T-helper 2 cell treated with Interferon-gamma antibody and Interleukin-4, amounts not matched to agents 5 μg/mL and 100 μg/mL, for 36 hours (primary cell): ENCODE results near the gene THNSL1.
"Not testable (repeated sequence)": the region's sequence is repeated elsewhere in the genome, so short reads cannot be mapped to it uniquely, and the experiment has no call there.

Experiments
- DNase-seq: peaks from one replicate; pipeline ENCODE4 v3.0.0; 2021; ENCODE audit warnings: low spot score
- H3K27ac Mint-ChIP-seq: one replicate; pipeline ENCODE4 v1.8.0; 2021; ENCODE audit warnings: mild to moderate bottlenecking, mixed read lengths
- H3K27me3 Mint-ChIP-seq: one replicate; pipeline ENCODE4 v1.8.0; 2021; ENCODE audit warnings: low read depth, mixed read lengths
- H3K36me3 Mint-ChIP-seq: one replicate; pipeline ENCODE4 v1.8.0; 2021; ENCODE audit warnings: low read depth, mixed read lengths
- H3K4me1 Mint-ChIP-seq: one replicate; pipeline ENCODE4 v1.8.0; 2021; ENCODE audit warnings: low read depth, mixed read lengths
- H3K4me3 Mint-ChIP-seq: one replicate; pipeline ENCODE4 v1.8.0; 2022; ENCODE audit warnings: mild to moderate bottlenecking, moderate library complexity, mixed read lengths
- H3K9me3 Mint-ChIP-seq: one replicate; pipeline ENCODE4 v1.8.0; 2021; ENCODE audit warnings: mixed read lengths

THNSL1 gene, protein sequence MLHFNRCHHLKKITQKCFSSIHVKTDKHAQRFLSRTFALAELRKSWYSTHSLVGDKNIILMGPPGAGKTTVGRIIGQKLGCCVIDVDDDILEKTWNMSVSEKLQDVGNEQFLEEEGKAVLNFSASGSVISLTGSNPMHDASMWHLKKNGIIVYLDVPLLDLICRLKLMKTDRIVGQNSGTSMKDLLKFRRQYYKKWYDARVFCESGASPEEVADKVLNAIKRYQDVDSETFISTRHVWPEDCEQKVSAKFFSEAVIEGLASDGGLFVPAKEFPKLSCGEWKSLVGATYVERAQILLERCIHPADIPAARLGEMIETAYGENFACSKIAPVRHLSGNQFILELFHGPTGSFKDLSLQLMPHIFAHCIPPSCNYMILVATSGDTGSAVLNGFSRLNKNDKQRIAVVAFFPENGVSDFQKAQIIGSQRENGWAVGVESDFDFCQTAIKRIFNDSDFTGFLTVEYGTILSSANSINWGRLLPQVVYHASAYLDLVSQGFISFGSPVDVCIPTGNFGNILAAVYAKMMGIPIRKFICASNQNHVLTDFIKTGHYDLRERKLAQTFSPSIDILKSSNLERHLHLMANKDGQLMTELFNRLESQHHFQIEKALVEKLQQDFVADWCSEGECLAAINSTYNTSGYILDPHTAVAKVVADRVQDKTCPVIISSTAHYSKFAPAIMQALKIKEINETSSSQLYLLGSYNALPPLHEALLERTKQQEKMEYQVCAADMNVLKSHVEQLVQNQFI

GRCh38 chr10:25016376-25017153, at the start of gene THNSL1:
TSS of gene THNSL1 (plus strand) at chr10:25016612. CDS start at chr10:25023224, 6,612 bp downstream.
- peak within 1 kb of the TSS; percentile 89 for H3K4me3 Mint-ChIP-seq
- H3K27me3 Mint-ChIP-seq = peaks cover 9% of the 10 kb centered on the region
- H3K4me1 Mint-ChIP-seq = peaks cover 16% of the 10 kb centered on the region
- DNase-seq = peak; percentile 98
- no peaks in the 10 kb centered on the region for H3K36me3 Mint-ChIP-seq
- peak within 1 kb of the TSS; percentile 91 for H3K27ac Mint-ChIP-seq
- no peaks in the 10 kb centered on the region for H3K9me3 Mint-ChIP-seq

DNA sequence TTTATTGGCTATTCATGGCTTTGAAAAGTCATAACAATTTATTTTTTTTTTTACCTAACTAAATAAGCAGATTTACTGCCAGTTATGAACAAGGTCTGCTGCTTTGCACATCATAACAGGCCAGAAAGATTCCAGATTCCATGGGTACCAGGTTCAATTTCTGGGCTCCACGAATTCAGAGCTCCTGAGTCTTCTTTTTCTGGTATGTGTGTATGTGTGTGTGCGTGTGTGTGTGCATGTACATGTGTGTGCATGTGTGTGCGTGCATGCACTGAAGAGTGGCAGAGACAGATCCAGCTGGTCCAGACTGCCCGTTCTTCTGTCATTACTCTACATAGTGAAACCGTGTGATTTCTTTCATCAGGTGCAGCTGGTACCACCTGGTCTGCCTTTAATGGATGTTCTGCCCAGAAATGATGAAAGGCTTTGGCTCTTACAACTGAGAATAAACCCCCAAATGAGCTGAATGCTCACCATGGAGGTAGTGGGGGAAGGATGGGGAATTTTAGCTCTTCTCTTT, 49.4 kb upstream of the THNSL1 start:
- H3K27me3 Mint-ChIP-seq = no peaks in the 10 kb centered on the region
- H3K4me1 Mint-ChIP-seq = peaks cover 3% of the 10 kb centered on the region
- no peaks in the 10 kb centered on the region for H3K9me3 Mint-ChIP-seq
- DNase-seq = no peak
- no peaks in the 10 kb centered on the region for H3K36me3 Mint-ChIP-seq
- H3K27ac Mint-ChIP-seq = no peak overlapping the region
- H3K4me3 Mint-ChIP-seq = no peak overlapping the region

DNA sequence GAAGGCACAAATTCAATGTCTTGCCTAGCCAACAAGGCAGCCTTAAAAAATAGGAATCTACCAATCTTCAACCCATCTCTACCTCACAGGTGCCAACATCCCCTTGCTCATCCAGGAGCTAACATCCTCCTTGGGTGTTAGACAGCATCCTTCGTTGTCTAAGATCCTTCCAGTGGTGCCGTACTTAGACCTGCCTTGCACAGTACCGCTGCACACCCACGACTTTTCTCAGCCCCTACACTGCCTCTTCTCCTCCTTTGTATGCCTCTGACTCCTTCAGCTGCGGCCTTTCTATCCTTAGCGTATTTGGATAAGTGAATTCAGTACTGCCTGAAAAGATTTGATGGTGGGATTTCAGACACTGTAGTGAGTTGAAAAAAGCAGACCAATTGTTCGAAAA, 48.1 kb upstream of the THNSL1 start:
- Mint-ChIP-seq H3K4me3 (no peak overlapping the region), H3K27ac (no peak overlapping the region)
- no peak for DNase-seq

GRCh38 chr10:24968951-24969350, 47.5 kb upstream of the THNSL1 start:
- H3K27ac Mint-ChIP-seq, H3K4me3 Mint-ChIP-seq, H3K9me3 Mint-ChIP-seq, H3K4me1 Mint-ChIP-seq, H3K36me3 Mint-ChIP-seq, DNase-seq, H3K27me3 Mint-ChIP-seq: not testable (repeated sequence)

More for the DNA sequence above, 48.1 kb upstream of the THNSL1 start:
- H3K4me1 Mint-ChIP-seq = peaks cover 7% of the 10 kb centered on the region
- no peaks in the 10 kb centered on the region for H3K36me3 Mint-ChIP-seq
- no peaks in the 10 kb centered on the region for H3K9me3 Mint-ChIP-seq
- no peaks in the 10 kb centered on the region for H3K27me3 Mint-ChIP-seq

DNA sequence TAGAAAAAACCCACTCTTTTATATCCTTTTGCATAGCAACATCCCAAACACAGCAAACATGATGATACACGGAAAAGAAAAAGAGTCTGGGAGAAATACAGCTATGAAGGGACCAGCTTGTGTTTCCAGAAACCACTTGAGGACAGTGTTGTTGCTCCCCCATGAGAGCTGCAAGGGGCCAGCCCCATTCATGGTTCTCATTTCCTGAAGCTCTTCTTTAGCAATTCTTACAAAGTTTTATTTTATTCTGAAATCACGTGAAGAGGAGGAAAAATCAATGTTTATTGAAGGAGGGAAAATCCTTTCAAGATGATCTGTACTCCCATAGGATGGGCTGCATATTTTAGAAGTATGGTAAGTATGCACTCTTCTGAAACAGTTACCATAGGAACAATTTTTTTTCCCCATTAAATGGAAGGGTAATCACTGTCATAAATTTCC, 46.6 kb upstream of the THNSL1 start:
- no peaks in the 10 kb centered on the region for H3K9me3 Mint-ChIP-seq
- H3K27ac Mint-ChIP-seq = no peak overlapping the region
- no peak for DNase-seq
- H3K4me1 Mint-ChIP-seq = peaks cover 7% of the 10 kb centered on the region
- no peaks in the 10 kb centered on the region for H3K27me3 Mint-ChIP-seq
- no peaks in the 10 kb centered on the region for H3K36me3 Mint-ChIP-seq
- H3K4me3 Mint-ChIP-seq = no peak overlapping the region

GRCh38 chr10:24971374-24971773, 45.0 kb upstream of the THNSL1 start:
- no peak overlapping the region for H3K4me3 Mint-ChIP-seq
- no peak overlapping the region for H3K27ac Mint-ChIP-seq
- no peaks in the 10 kb centered on the region for H3K36me3 Mint-ChIP-seq
- peaks cover 4% of the 10 kb centered on the region for H3K4me1 Mint-ChIP-seq
- H3K9me3 Mint-ChIP-seq = no peaks in the 10 kb centered on the region
- H3K27me3 Mint-ChIP-seq = no peaks in the 10 kb centered on the region
- no peak for DNase-seq

DNA sequence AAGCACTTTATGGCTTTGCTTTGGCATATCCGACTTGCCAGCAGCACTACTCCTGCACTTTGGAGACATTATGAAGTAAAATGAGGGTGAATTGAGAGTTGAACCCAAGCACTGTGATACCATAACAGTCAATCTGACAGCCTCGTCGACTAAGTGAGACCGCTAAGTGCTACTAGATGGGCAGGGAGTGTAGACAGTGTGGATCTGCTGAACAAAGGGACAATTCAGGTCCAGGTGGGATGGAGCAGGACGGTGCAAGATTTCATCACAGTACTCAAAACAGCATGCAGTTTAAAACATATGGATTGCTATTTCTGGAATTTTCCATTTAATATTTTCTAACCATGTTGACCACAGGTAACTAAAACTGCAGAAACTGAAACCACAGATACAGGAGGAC, 43.2 kb upstream of the THNSL1 start:
- H3K27me3 Mint-ChIP-seq = peaks cover 2% of the 10 kb centered on the region
- DNase-seq = no peak
- H3K4me1 Mint-ChIP-seq = peaks cover 4% of the 10 kb centered on the region
- no peak overlapping the region for H3K27ac Mint-ChIP-seq
- H3K9me3 Mint-ChIP-seq = no peaks in the 10 kb centered on the region
- H3K4me3 Mint-ChIP-seq = no peak overlapping the region
- H3K36me3 Mint-ChIP-seq = no peaks in the 10 kb centered on the region

DNA sequence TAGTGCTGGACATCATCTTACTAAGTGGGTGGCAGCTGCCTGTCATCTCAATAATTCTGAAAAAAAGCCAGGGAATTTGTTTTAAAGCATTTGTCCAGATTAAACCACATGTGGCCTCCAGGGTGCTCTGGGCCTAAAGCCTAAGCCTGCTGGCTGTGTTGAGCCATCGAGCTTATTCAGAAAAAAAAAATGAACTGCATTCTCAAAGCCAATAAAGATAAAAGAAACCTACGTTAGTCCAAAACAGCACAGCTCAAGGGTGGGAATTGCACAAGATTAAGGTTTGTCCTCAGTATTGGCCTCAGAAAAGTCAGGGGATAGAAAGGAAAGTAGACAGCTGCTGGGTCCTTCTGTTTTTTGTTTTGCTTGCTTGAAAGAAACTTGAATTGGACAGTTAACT, 41.4 kb upstream of the THNSL1 start:
- H3K9me3 Mint-ChIP-seq = no peaks in the 10 kb centered on the region
- H3K27ac Mint-ChIP-seq = no peak overlapping the region
- H3K36me3 Mint-ChIP-seq = no peaks in the 10 kb centered on the region
- H3K4me3 Mint-ChIP-seq = no peak overlapping the region
- peaks cover 12% of the 10 kb centered on the region for H3K27me3 Mint-ChIP-seq
- DNase-seq = no peak
- H3K4me1 Mint-ChIP-seq = peaks cover 4% of the 10 kb centered on the region

GRCh38 chr10:24979685-24980084, 36.7 kb upstream of the THNSL1 start:
- Mint-ChIP-seq H3K4me3 (no peak overlapping the region), H3K9me3 (no peaks in the 10 kb centered on the region), H3K27me3 (peaks cover 14% of the 10 kb centered on the region), H3K27ac (no peak overlapping the region), H3K36me3 (no peaks in the 10 kb centered on the region), H3K4me1 (peaks cover 10% of the 10 kb centered on the region)
- no peak for DNase-seq

- H3K4me3 Mint-ChIP-seq = no peak overlapping the region
- no peaks in the 10 kb centered on the region for H3K36me3 Mint-ChIP-seq
- peaks cover 14% of the 10 kb centered on the region for H3K27me3 Mint-ChIP-seq
- DNase-seq = no peak
- H3K9me3 Mint-ChIP-seq = no peaks in the 10 kb centered on the region
- no peak overlapping the region for H3K27ac Mint-ChIP-seq
- H3K4me1 Mint-ChIP-seq = peaks cover 10% of the 10 kb centered on the region
Measured at GRCh38 chr10:24981161-24981710, 35.2 kb upstream of the THNSL1 start.

GRCh38 chr10:24982319-24983112, 33.9 kb upstream of the THNSL1 start:
- Mint-ChIP-seq H3K9me3 (no peaks in the 10 kb centered on the region), H3K4me3 (no peak overlapping the region), H3K27ac (no peak overlapping the region), H3K4me1 (peaks cover 10% of the 10 kb centered on the region), H3K36me3 (no peaks in the 10 kb centered on the region), H3K27me3 (peaks cover 12% of the 10 kb centered on the region)
- no peak for DNase-seq

- H3K4me1 Mint-ChIP-seq = peaks cover 10% of the 10 kb centered on the region
- H3K27me3 Mint-ChIP-seq = peaks cover 12% of the 10 kb centered on the region
- no peaks in the 10 kb centered on the region for H3K36me3 Mint-ChIP-seq
- no peaks in the 10 kb centered on the region for H3K9me3 Mint-ChIP-seq
- H3K27ac Mint-ChIP-seq = no peak overlapping the region
- H3K4me3 Mint-ChIP-seq = no peak overlapping the region
- no peak for DNase-seq
Measured at GRCh38 chr10:24983130-24983529, 33.3 kb upstream of the THNSL1 start.

DNA sequence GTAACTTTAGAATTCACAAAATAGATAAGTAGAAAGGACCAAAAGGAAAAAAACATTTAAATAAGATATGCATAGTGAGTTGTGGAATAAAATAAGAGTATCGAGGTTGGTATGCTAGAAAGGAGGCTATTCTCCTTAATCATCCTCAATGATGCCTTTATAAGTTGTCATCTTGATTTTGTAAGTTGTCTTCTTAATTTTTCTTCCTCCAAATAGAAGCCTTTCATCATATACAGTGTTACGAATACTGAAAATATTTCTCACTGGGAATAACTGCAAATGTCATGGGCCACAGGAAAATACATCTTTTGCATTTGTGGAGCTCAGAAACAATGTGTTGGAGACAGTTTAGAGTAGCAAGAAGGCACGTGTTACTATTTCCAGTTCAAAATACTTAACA, 32.5 kb upstream of the THNSL1 start:
- Mint-ChIP-seq H3K36me3 (no peaks in the 10 kb centered on the region), H3K4me1 (peaks cover 10% of the 10 kb centered on the region), H3K27ac (no peak overlapping the region), H3K27me3 (peaks cover 6% of the 10 kb centered on the region), H3K9me3 (no peaks in the 10 kb centered on the region), H3K4me3 (no peak overlapping the region)
- DNase-seq = no peak
